GM21723 (cell line): ENCODE results near the gene GARS1.
"Not testable (repeated sequence)": the region's sequence is repeated elsewhere in the genome, so short reads cannot be mapped to it uniquely, and the experiment has no call there.

Source experiments
- ATAC-seq: cut with Tn5 transposase; IDR thresholded peaks from one replicate; pipeline ENCODE4 v1.9.1; 2021; ENCODE audit warnings: mild to moderate bottlenecking, moderate library complexity; ENCODE audit not compliant: unreplicated experiment

Gene GARS1

DNA sequence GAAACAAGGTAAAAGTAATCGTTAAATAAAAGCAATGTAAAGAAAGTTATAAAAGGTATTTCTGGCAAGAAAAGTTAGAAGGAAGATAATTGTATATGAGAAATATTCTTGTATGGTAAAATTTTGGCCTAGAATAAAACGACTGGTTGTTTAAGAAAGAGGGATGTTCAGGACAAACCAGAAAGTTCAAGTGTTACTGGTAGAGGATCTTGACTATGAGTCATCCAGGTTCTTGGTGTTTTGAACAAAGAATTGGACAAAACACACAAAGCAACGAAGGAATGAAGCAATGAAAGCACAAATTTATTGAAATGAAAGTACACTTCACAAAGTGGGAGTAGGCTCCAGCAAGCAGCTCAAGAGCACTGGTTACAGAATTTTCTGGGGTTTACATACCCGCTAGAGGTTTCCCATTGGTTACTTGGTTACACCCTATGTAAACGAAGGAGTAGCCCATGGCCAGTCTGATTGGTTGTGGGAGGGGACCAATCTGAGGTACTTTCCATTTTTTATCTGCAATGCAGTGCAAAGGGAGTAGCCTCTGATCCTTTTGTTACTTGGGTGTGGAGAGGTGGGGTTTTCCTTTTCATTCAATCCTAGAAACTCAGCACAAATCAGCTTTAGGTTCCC, 22.4 kb upstream of the GARS1 start:
- no peak for ATAC-seq

DNA sequence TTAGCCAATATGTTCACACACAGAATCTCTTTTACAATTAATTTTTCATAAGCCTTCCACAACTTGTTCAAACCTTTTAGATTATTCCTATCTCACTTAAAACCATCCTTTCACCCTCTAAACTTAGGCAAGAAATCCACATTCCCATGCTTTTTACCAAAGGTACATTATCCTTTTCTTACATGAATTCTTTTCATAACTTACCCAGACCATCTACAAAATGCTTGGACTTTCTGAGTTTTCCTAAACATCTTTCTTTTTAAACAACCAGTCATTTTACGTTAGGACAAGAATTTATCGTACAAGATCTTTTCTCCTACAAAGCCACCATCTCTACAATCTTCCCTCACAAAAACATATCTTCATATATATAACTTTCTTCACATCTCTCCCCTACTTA, 18.8 kb upstream of the GARS1 start:
- no peak for ATAC-seq

- ATAC-seq: no peak
These were observed 11.5 kb upstream of the GARS1 start for GRCh38 chr7:30583181-30583580.

DNA sequence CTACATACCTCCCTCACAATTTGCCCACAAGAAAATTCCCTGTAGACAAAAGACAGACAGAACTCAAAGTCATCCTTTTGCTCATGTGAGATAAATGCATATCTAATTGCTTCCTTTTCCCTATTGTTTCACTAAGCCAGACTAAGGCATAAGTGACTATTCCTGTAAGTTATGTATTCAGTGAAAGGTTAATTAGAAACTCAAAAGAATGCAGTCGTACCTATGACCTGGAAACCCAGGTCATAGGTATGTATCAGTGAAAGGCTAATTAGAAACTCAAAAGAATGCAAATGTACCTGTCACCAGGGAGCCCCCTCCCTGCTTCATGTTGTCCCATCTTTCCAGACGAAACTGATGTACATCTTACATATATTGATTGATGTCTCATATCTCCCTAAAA, 10.3 kb upstream of the GARS1 start:
- ATAC-seq: no peak

GRCh38 chr7:30584965-30585364, 9.7 kb upstream of the GARS1 start:
- no peak for ATAC-seq

- ATAC-seq: no peak
These were observed 9.0 kb upstream of the GARS1 start for GRCh38 chr7:30585675-30586074.

DNA sequence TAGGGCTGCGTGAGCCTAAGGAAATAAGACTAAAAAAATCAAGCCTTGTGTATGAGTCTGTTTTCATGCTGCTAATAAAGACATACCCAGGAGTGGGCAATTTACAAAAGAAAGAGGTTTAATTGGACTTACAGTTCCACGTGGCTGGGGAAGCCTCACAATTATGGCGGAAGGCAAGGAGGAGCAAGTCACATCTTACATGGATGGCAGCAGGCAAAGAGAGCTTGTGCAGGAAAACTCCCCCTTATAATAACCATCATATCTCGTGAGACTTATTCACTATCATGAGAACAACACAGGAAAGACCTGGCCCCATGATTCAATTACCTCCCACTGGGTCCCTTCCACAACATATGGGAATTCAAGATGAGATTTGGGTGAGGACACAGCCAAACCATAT, 7.1 kb upstream of the GARS1 start:
- not testable (repeated sequence) for ATAC-seq

GRCh38 chr7:30589111-30589510, 5.6 kb upstream of the GARS1 start:
- ATAC-seq: no peak

DNA sequence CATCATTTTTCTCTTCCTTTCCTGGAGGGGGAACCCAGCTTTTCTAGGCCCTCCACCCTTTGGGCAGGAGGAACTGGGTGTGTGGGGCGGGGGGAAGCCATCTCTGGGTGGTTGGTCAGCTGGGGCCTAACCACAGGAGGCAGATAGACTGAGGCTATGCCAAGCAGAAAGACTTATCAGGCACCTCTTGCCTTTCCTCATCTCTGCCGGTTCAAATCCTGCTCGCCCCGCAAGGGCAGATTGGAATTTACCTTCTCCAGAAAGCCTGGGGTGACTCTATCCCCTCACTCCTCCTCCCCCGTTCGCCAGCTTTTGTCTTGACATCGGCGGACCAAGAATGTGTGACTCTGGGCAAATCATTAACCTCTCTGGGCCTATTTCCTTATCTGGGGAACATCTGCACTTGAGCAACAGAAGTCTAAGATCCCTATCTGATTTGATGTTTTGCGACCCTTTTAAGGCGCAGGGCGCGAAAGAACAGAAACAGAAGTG, 584 bp upstream of the GARS1 start:
- ATAC-seq: peak; percentile 41

DNA sequence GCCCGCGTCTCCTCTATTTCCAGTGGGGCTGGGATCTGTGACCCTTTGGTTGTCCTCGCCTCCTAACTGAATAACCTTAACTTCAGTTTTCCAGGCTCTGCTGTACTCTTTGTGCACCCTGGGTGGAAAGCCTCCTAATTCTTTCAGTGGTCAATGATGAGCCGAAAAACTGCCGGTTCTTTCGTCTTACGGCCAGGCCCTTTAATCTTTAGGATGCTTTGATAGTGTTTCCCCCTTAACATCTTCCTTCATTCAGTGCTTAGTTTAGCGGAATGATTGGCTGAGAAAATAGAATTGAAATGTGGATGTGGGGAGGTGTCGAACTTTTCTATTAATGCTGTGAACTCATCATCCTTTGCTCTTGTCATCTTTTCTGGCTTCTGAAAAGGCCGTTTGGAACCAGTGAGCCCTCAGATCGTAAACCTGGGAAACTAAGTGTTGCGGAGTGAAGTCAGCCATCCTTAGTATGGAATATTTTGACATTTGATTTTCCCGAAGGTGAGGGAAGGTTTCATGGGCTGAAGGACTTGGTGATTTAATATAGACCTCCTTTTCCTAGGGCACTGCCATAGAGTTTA, 847 bp downstream of the GARS1 start:
- ATAC-seq: peak; percentile 5

- ATAC-seq: no peak
These were observed 1.4 kb downstream of the GARS1 start for GRCh38 chr7:30596014-30596641.

- no peak for ATAC-seq
These were observed 2.0 kb downstream of the GARS1 start for GRCh38 chr7:30596721-30597120.

DNA sequence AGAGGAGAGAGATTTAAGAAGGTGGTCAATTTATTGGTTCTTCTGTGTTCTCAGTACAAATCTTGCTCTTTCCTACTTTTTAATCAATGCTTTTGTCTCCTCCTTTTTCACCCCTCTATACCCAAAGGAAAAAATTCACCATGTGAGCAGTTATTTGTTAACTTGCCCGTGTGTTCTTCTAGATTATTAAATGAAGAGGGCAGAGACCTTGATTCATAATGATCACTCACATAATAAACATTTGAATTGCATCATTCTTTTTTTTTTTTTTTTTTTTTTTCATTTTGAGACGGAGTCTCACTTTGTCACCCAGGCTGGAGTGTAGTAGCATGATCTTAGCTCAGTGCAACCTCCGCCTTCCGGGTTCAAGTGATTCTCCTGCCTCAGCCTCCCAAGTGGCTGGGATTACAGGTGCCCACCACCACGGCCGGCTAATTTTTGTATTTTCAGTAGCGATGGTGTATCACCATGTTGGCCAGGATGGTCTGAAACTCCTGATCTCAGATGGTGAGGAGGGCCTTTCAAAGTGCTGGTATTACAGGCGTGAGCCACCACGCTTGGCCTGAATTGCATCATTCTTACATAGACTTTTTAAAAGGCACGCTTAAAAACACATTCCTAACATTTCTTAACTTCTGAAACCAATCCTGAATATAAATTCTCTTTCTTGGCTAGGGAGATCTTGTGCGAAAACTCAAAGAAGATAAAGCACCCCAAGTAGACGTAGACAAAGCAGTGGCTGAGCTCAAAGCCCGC, 3.6 kb downstream of the GARS1 start:
- no peak for ATAC-seq

DNA sequence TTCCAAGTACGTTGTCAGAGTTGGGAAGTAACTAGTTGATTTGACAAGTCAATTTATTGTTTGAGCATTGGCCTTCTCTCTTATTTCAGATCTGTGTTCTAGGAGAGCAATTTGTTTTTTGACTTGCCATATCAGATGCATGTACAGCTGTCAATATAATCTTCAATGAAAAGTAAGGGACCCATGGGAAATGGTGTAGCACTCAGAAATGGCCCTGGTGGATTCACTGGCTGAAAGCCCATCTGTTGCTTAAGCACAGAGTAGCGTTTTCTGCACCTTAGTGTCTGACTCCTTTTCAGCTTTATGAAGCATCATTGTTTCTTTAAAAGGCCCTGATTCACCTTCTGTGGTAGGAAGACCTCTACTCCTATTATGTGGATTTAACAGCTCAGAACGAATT, 10.2 kb downstream of the GARS1 start:
- no peak for ATAC-seq

DNA sequence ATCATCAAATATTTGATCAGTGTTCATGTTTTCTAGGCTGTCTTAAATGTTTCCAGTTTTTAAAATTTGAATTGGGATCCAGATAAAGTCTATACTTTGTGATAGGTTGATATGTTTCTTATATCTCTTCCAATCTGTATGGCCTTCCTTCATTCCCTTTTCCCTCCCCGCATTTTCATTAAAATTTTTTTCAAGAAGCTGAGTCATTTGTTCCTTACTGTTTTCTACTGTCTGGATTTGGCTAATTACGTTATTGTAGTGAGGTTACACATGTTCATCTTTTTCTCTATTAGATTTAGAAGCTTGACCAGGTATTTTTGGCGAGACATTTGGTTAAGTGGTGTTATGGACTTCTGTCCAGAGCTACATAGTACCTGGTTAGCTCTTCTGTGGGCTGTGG, 11.2 kb downstream of the GARS1 start:
- no peak for ATAC-seq

DNA sequence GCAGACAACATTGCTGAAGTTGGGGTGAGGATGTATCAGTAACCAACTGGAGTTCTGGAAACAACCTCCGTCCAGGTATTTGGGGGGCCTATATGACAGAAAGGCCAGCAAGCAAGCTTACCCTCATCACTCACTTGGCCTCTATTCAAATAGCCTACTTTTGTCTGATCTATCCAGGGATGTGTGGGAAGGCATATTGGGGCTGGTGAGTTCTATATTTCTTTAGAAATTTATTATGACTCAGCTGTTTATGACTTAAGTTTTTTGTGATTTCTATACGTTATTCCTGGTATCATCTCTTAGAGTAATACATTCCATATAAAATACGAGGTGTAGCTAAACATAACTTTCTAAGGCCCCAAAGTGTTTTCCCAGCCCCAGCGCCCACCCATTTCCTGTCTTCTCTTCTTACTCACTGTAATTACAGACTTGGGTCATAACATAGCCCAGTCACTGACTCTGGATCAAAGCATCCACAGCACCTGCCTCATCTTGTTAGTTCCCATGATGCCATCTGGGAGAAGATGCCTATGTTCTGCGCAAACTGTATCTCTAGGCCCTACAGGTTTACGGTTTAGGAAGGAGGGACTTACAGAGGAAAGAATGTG, 18.1 kb downstream of the GARS1 start:
- no peak for ATAC-seq

DNA sequence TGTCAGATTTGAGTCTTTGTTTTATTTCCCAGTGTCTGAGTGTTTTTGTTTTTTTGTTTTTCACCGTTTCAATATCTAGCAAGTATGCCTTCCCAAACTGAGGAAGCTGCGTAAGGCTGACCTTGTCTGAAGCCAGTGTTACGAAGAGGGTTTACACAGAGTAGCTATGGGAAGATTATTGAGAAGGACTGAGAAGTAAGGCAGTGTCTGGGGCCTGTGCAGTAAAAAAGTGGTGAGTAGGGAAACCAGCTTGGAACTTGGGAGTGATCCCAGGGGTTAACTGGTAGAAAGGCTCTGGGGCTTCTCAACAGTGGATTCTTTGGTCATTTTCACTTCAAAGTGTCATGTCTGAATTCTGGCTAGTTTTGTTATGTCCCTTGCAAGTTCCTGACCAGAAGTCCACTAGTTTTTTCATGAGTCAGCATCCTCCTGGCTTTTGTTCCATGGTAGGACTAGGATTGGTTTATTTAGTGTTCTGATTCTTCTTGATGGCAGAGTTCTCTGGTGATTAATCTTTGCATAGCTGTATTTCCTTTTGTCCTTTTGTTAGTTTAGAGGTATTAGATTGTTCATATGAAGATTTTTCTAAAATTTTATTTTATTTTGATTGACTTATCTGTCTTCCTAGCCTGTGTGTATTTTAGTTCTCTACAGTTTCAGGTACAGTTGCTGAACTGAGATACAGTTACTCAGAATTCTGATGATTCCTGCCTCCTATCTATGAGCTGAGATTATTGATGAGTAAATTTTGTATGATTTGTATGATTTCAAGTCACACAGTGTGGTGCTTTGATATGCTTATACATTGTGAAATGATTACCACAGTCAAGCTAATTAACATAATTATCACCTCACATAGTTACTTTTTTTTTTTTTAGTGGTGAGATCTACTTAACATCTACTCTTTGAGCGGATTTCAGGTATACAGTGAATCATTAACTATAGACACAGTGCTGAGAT, 19.0 kb downstream of the GARS1 start:
- ATAC-seq: no peak

- ATAC-seq: no peak
These were observed 21.6 kb downstream of the GARS1 start for GRCh38 chr7:30616318-30616717.

DNA sequence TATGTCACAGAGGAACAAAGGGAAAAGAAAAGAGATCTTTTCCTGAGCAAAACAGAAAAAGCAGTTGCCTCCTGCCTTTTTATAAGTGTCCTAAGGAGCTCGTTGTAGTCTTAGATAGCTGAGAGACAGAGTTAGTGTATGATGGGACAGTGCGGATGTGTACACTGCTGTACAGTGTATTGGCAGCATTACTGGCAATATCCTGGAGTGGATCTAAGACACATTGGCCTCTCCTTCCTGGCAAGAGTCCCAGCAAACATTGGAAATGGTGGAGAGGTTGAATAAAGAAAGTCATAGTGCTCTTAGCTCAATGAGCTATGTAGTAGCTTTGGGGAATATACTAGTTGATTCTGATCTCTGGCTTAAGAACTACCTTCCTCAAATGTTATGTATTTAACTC, 22.7 kb downstream of the GARS1 start:
- no peak for ATAC-seq

- ATAC-seq: no peak
These were observed 23.5 kb downstream of the GARS1 start for GRCh38 chr7:30618080-30618676.
